GM21723 (cell line): ENCODE measurements around the gene PMPCA.

ENCODE experiments used
- ATAC-seq: cut with Tn5 transposase; IDR thresholded peaks from one replicate; pipeline ENCODE4 v1.9.1; 2021; ENCODE audit warnings: mild to moderate bottlenecking, moderate library complexity; ENCODE audit not compliant: unreplicated experiment

PMPCA gene

GRCh38 chr9:136451221-136451877 is 40.9 kb downstream of the PMPCA start:
- ATAC-seq, result no peak

GRCh38 chr9:136453326-136453725 is 42.9 kb downstream of the PMPCA start:
- no peak for ATAC-seq

GRCh38 chr9:136454026-136454796 is 43.8 kb downstream of the PMPCA start:
- ATAC-seq, result no peak

GRCh38 chr9:136455043-136456002 is 44.9 kb downstream of the PMPCA start:
- no peak for ATAC-seq

- ATAC-seq, result no peak
These were observed 45.8 kb downstream of the PMPCA start for GRCh38 chr9:136456258-136456657.

GRCh38 chr9:136457326-136457725 is 46.9 kb downstream of the PMPCA start:
- no peak for ATAC-seq

- no peak for ATAC-seq
These were observed 49.0 kb downstream of the PMPCA start for GRCh38 chr9:136459425-136459824.

GRCh38 chr9:136460772-136461325 is 50.4 kb downstream of the PMPCA start:
- no peak for ATAC-seq

GRCh38 chr9:136462664-136463063 is 52.2 kb downstream of the PMPCA start:
- no peak for ATAC-seq

- no peak for ATAC-seq
These were observed 53.1 kb downstream of the PMPCA start for GRCh38 chr9:136463578-136463977.

GRCh38 chr9:136464241-136464640 is 53.8 kb downstream of the PMPCA start:
- no peak for ATAC-seq

- ATAC-seq, result no peak
These were observed 55.2 kb downstream of the PMPCA start for GRCh38 chr9:136465500-136466154.

- ATAC-seq, result no peak
These were observed 55.7 kb downstream of the PMPCA start for GRCh38 chr9:136466155-136466541.

GRCh38 chr9:136467766-136468165 is 57.3 kb downstream of the PMPCA start:
- ATAC-seq, result no peak

GRCh38 chr9:136470356-136470755 is 59.9 kb downstream of the PMPCA start:
- no peak for ATAC-seq

- no peak for ATAC-seq
These were observed 60.5 kb downstream of the PMPCA start for GRCh38 chr9:136470792-136471469.

- ATAC-seq, result no peak
These were observed 61.5 kb downstream of the PMPCA start for GRCh38 chr9:136471802-136472487.

GRCh38 chr9:136472640-136473353 is 62.3 kb downstream of the PMPCA start:
- ATAC-seq, result no peak

- ATAC-seq, result no peak
These were observed 62.9 kb downstream of the PMPCA start for GRCh38 chr9:136473354-136473721.
